Heart left ventricle (tissue), 16 donors: Measurements from ENCODE around the gene KRTAP4-3. TPM values are rescaled to one million over a fixed set of nuclear protein-coding genes. Genes with fewer than 3 reads are reported as not detected.
"Not testable (repeated sequence)": the region's sequence is repeated elsewhere in the genome, so short reads cannot be mapped to it uniquely, and the experiment has no call there.

Experiments
- ATAC-seq, 4 donors: fragments of 200-7000 bp; cut with Tn5 transposase; one replicate each; pipeline ENCODE4 v1.9.1; 2020 to 2022; ENCODE audit warnings: moderate library complexity in 4 of 4, mild to moderate bottlenecking in 3 of 4, moderate number of reproducible peaks in 1 of 4
- DNase-seq, 5 donors: peaks; one replicate each; pipeline ENCODE4 v3.0.0-alpha.2; 2020
- H3K27ac ChIP-seq, 12 donors: fragments of 200-600 bp; sonication (generic) in 4 of 12; one replicate each; pipeline versions ENCODE4 v1.5.0 to v1.8.0; 2016 to 2022; ENCODE audit warnings: mild to moderate bottlenecking in 2 of 12
- H3K27me3 ChIP-seq, 9 donors: fragments of 200-600 bp; sonication (generic) in 2 of 9; one replicate each; pipeline versions ENCODE4 v1.5.1 to v1.8.0; 2016 to 2022; ENCODE audit warnings: mild to moderate bottlenecking in 3 of 9
- H3K36me3 ChIP-seq, 9 donors: fragments of 200-600 bp; sonication (generic) in 2 of 9; one replicate each; pipeline versions ENCODE4 v1.5.0 to v1.8.0; 2018 to 2022; ENCODE audit warnings: mild to moderate bottlenecking in 2 of 9
- H3K4me1 ChIP-seq, 12 donors: fragments of 200-600 bp; sonication (generic) in 4 of 12; one replicate each; pipeline versions ENCODE4 v1.5.0 to v1.8.0; 2016 to 2022; ENCODE audit warnings: mild to moderate bottlenecking in 3 of 12
- H3K4me3 ChIP-seq, 12 donors: fragments of 200-600 bp; sonication (generic) in 4 of 12; one replicate each; pipeline versions ENCODE4 v1.5.0 to v1.8.0; 2017 to 2022; ENCODE audit warnings: mild to moderate bottlenecking in 9 of 12, moderate library complexity in 4 of 12
- H3K9me3 ChIP-seq, 12 donors: fragments of 200-600 bp; sonication (generic) in 4 of 12; one replicate each; pipeline versions ENCODE4 v1.5.0 to v1.8.0; 2016 to 2022; ENCODE audit warnings: mild to moderate bottlenecking in 1 of 12
- POLR2A ChIP-seq, 2 donors: fragments of 450-650 bp; IDR thresholded peaks; one replicate each; pipeline ENCODE4 v1.6.1; 2017; ENCODE audit warnings: antibody characterized with exemption in 2 of 2, mild to moderate bottlenecking in 2 of 2, moderate library complexity in 2 of 2
- WGBS, 4 donors: extraction: QIAGEN DNeasy Blood & Tissue Kit in 2 of 4; methylation state at CpG; one replicate each; pipeline versions ENCODE4 v1.1.5 to v1.1.7; 2013 to 2018; 5-methylcytosine and 5-hydroxymethylcytosine counted together
- intact Hi-C, 10 donors: fragments of 100-400 bp; cut with DNase I; formaldehyde crosslinking; loops; one replicate each; pipeline versions ENCODE4 v1.11.1 to v1.14.2; 2022
- polyA plus RNA-seq, 2 donors: library from polyadenylated mRNA; stranded (reverse); fragments of 200-250 nt; gene quantifications; one replicate each; pipeline ENCODE4 v1.2.3, GENCODE V29; 2013
- total RNA-seq, 9 donors: library from RNA; depleted of rRNA in 2 of 9; stranded (reverse); fragments of >200 nt in 2 of 9; fragmentation: NEBNext Ultra II Directional in 3 of 9; extraction: Animal tissue kit (Norgen Biotek cat#: 25700) in 3 of 9; gene quantifications; one replicate each; pipeline versions ENCODE4 v1.1.0 to v1.2.4, GENCODE V29; 2016 to 2023
- TF ChIP-seq, protein P1 (sequence below), 12 donors: fragments of 200-600 bp; sonication (generic) in 4 of 12; IDR thresholded peaks; one replicate each; pipeline versions ENCODE4 v1.5.0 to v1.8.0; 2018 to 2022; ENCODE audit warnings: antibody characterized with exemption in 12 of 12, mild to moderate bottlenecking in 5 of 12
- donor health status: ischemic (EF 13 %, LVEDD 7.1; RV severe dilation, severe dysfunction).
- donor health status: healthy with polysubstance abuse.
- donor health status: DM: no; HTN: yes; CAD: no.
- donor health status: DM: no; HTN: no; CAD: no.
- donor health status: ischemic (EF 25% LVEDD 6.9; RV normal size, moderate dysfunction).
- donor health status: ischemic (EF 25% LVEDD 5.7; RV mildly dilated, moderate dysfunction).
- donor health status: healthy.
- donor health status: DM: yes; HTN: yes; CAD: no.
- donor health status: ischemic (EF 35%, LVEDD 5.7; RV mildly dilated, moderate dysfunction).
- donor health status: nonischemic (EF 11% LVEDD 7.7; RV severe dilation, severe dysfunction).
- donor health status: DM: yes; HTN: yes; CAD: no.
- donor health status: PGD.
- donor health status: ischemic (EF 29% LVEDD 5.4; RV normal size, mild dysfunction).
- donor health status: nonischemic (EF 23%, LVEDD 6.1; RV moderate dilation, normal function).

Gene KRTAP4-3
- total and polyA plus RNA-seq, 11 donors = not detected

DNA sequence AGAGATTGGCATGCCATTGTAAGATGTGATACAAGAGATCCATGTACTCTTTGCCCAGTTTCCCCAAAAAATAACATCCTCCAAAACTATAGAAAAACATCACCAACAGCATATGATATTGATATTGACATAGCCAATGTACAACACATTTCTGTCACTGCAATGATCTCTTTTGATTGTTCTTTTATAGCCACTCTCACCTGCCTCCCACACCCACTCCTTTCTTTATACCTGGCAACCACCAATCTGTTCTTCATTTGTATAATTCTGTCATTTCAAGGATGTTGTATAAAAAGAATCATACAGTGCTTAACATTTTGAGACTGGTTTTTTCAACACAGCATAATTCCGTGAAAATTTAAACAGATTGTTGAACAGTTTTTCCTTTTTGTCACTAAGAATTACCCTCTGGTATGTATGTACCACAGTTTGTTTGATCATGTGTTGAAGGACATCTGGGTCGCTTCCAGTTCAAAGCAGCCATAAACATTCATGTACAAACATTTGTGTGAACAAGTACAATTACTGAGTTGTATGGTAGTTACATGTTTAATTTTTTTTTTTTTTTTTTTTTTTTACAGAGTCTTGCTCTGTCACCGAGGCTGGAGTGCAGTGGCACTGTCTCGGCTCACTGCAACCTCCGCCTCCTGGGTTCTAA, 31.5 kb upstream of the KRTAP4-3 start:
- no peak overlapping the region for H3K4me3 ChIP-seq
- no peaks in the 10 kb centered on the region for H3K4me1 ChIP-seq
- intact Hi-C loops = no loop called here
- WGBS, 4 donors = 67 to 75% (median 70%) methylated on average over 5 of the region's 5 CpGs
- DNase-seq = no peak
- no peak overlapping the region for H3K27ac ChIP-seq
- no peaks in the 10 kb centered on the region for H3K27me3 ChIP-seq
- no peak for TF ChIP-seq POLR2A (IDR thresholded peaks at IDR 0.05)
- TF ChIP-seq, protein P1, sequence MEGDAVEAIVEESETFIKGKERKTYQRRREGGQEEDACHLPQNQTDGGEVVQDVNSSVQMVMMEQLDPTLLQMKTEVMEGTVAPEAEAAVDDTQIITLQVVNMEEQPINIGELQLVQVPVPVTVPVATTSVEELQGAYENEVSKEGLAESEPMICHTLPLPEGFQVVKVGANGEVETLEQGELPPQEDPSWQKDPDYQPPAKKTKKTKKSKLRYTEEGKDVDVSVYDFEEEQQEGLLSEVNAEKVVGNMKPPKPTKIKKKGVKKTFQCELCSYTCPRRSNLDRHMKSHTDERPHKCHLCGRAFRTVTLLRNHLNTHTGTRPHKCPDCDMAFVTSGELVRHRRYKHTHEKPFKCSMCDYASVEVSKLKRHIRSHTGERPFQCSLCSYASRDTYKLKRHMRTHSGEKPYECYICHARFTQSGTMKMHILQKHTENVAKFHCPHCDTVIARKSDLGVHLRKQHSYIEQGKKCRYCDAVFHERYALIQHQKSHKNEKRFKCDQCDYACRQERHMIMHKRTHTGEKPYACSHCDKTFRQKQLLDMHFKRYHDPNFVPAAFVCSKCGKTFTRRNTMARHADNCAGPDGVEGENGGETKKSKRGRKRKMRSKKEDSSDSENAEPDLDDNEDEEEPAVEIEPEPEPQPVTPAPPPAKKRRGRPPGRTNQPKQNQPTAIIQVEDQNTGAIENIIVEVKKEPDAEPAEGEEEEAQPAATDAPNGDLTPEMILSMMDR (IDR thresholded peaks at IDR 0.05) = no peak
- no peak for ATAC-seq
- no peaks in the 10 kb centered on the region for H3K36me3 ChIP-seq
- H3K9me3 ChIP-seq = peaks cover 0 to 12% (median 0%) of the 10 kb centered on the region in 12 donors

DNA sequence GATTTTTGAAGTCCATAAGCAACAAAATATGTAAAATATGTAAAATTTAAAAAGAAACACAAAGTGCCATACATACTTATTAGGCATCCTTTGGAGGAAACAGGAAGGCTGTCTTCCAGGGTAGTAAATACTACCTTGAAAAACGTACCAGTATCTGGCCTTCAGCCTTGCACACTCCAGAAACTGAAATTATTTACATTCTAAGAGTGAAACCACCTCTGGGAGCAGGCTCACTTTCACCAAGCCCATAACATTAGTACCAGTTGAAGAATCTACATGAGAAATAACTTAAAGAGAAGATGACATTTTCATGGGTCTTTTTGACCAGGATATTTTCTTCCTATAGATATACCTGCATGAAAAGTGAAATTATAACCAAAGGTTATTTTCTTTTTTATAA, 28.0 kb upstream of the KRTAP4-3 start:
- TF ChIP-seq, protein P1 (IDR thresholded peaks at IDR 0.05) = no peak
- no peak for TF ChIP-seq POLR2A (IDR thresholded peaks at IDR 0.05)
- WGBS, 4 donors = 39 to 44% (median 42%) methylated on average over 1 of the region's 1 CpG
- no peak overlapping the region for H3K4me3 ChIP-seq
- H3K9me3 ChIP-seq = peaks cover 0 to 12% (median 0%) of the 10 kb centered on the region in 12 donors
- H3K36me3 ChIP-seq = no peaks in the 10 kb centered on the region
- DNase-seq (no peak), ATAC-seq (no peak)
- intact Hi-C loops = no loop called here
- H3K27me3 ChIP-seq = peaks cover 0 to 9% (median 0%) of the 10 kb centered on the region in 9 donors
- no peak overlapping the region for H3K27ac ChIP-seq
- no peaks in the 10 kb centered on the region for H3K4me1 ChIP-seq

DNA sequence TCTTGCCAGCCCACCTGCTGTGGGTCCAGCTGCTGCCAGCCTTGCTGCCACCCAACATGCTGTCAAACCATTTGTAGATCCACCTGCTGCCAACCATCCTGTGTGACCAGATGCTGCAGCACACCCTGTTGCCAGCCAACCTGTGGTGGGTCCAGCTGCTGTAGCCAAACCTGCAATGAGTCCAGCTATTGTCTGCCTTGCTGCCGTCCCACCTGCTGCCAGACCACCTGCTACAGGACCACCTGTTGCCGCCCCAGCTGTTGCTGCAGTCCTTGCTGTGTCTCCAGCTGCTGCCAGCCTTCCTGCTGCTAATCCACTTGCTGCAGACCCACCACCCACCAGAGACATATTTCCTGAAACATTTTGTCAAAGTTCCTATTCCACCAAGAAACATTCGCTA, 22.3 kb upstream of the KRTAP4-3 start:
- Histone ChIP-seq H3K4me1 (no peaks in the 10 kb centered on the region), H3K4me3 (no peak overlapping the region), H3K27me3 (peaks cover 0 to 23% (median 0%) of the 10 kb centered on the region in 9 donors), H3K36me3 (no peaks in the 10 kb centered on the region), H3K27ac (no peak overlapping the region), H3K9me3 (peaks cover 0 to 5% (median 0%) of the 10 kb centered on the region in 12 donors)
- intact Hi-C loops = no loop called here
- TF ChIP-seq POLR2A (IDR thresholded peaks at IDR 0.05) = no peak
- TF ChIP-seq, protein P1 (IDR thresholded peaks at IDR 0.05) = no peak
- no peak for DNase-seq
- no peak for ATAC-seq
- 76 to 90% (median 84%) methylated on average over 3 of the region's 3 CpGs for WGBS, 4 donors

DNA sequence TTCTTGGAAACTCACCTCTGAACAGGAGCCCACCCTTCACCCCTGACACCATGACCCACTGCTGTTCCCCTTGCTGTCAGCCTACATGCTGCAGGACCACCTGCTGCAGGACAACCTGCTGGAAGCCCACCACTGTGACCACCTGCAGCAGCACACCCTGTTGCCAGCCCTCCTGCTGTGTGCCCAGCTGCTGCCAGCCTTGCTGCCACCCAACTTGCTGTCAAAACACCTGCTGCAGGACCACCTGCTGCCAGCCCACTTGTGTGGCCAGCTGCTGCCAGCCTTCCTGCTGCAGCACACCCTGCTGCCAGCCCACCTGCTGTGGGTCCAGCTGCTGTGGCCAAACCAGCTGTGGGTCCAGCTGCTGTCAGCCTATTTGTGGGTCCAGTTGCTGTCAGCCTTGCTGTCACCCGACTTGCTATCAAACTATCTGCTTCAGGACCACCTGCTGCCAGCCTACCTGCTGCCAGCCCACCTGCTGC, 21.9 kb upstream of the KRTAP4-3 start, which contains the start of gene KRTAP9-1:
Gene KRTAP9-1, plus strand, starts transcription at position 51 of the 482 bp plus-strand sequence. Its CDS starts 0 bp downstream, at position 51.
- DNase-seq, intact Hi-C loops, H3K9me3 ChIP-seq, H3K27ac ChIP-seq, H3K4me3 ChIP-seq, ATAC-seq, H3K4me1 ChIP-seq, H3K36me3 ChIP-seq: not testable (repeated sequence)
- H3K27me3 ChIP-seq = peaks cover 0 to 23% (median 0%) of the 10 kb centered on the region in 9 donors
- WGBS, 4 donors = 50 to 75% (median 62%) methylated on average over 1 of the region's 1 CpG
